ENCODE results near the gene AEBP1.

The AEBP1 gene

GRCh38 chr7:44099669-44100068, 4.5 kb upstream of the AEBP1 start:
- in situ Hi-C loops (cut with MboI; ENCODE audit: low sequenced_read_pairs, unreplicated experiment): no loop called here
- no peak for DNase-seq (ENCODE audit: low spot score)
- TF ChIP-seq CTCF (IDR thresholded peaks at IDR 0.05; ENCODE audit: borderline replicate concordance, control extremely low read depth, extremely low read depth, insufficient read depth, missing control alignments): no peak

GRCh38 chr7:44100458-44101302, 3.5 kb upstream of the AEBP1 start:
- TF ChIP-seq CTCF (IDR thresholded peaks at IDR 0.05; ENCODE audit: borderline replicate concordance, control extremely low read depth, extremely low read depth, insufficient read depth, missing control alignments): no peak
- DNase-seq (ENCODE audit: low spot score): no peak
- in situ Hi-C loops (cut with MboI; ENCODE audit: low sequenced_read_pairs, unreplicated experiment): no loop called here

- in situ Hi-C loops (cut with MboI; ENCODE audit: low sequenced_read_pairs, unreplicated experiment): no loop called here
- DNase-seq (ENCODE audit: low spot score): no peak
- TF ChIP-seq CTCF (IDR thresholded peaks at IDR 0.05; ENCODE audit: borderline replicate concordance, control extremely low read depth, extremely low read depth, insufficient read depth, missing control alignments): no peak
These were observed 2.7 kb upstream of the AEBP1 start for GRCh38 chr7:44101303-44101965.

GRCh38 chr7:44101966-44102845, 1.9 kb upstream of the AEBP1 start:
- no peak for DNase-seq (ENCODE audit: low spot score)
- in situ Hi-C loops (cut with MboI; ENCODE audit: low sequenced_read_pairs, unreplicated experiment): no loop called here
- TF ChIP-seq CTCF (IDR thresholded peaks at IDR 0.05; ENCODE audit: borderline replicate concordance, control extremely low read depth, extremely low read depth, insufficient read depth, missing control alignments): no peak

GRCh38 chr7:44102846-44103565, 1.1 kb upstream of the AEBP1 start:
- TF ChIP-seq CTCF (IDR thresholded peaks at IDR 0.05; ENCODE audit: borderline replicate concordance, control extremely low read depth, extremely low read depth, insufficient read depth, missing control alignments): no peak
- in situ Hi-C loops (cut with MboI; ENCODE audit: low sequenced_read_pairs, unreplicated experiment): no loop called here
- no peak for DNase-seq (ENCODE audit: low spot score)

GRCh38 chr7:44103566-44103922, 601 bp upstream of the AEBP1 start:
- no peak for TF ChIP-seq CTCF (IDR thresholded peaks at IDR 0.05; ENCODE audit: borderline replicate concordance, control extremely low read depth, extremely low read depth, insufficient read depth, missing control alignments)
- no peak for DNase-seq (ENCODE audit: low spot score)
- in situ Hi-C loops (cut with MboI; ENCODE audit: low sequenced_read_pairs, unreplicated experiment): no loop called here

Data from GM13976 (cell line).